NCI-H524 (cell line): ENCODE measurements around the gene GPHB5.
A peak's percentile ranks its signal among the peaks of the same experiment; 100 is the strongest.
"Not testable (repeated sequence)": the region's sequence is repeated elsewhere in the genome, so short reads cannot be mapped to it uniquely, and the experiment has no call there.

Experiments used
- DNase-seq, 2 experiments: peaks; one replicate each; lab custom pipeline; 2025; lab: John Stamatoyannopoulos, UW

GPHB5 gene

GRCh38 chr14:63295231-63295685 is 23.5 kb downstream of the GPHB5 start:
- no peak for DNase-seq

- no peak for DNase-seq
Measured at GRCh38 chr14:63292805-63293204, 25.9 kb downstream of the GPHB5 start.

- DNase-seq: no peak
Measured at GRCh38 chr14:63290741-63291430, 27.8 kb downstream of the GPHB5 start.

GRCh38 chr14:63288853-63289252 is 29.9 kb downstream of the GPHB5 start:
- no peak for DNase-seq

GRCh38 chr14:63287666-63288483 is 30.9 kb downstream of the GPHB5 start:
- peak in 1 of 2 experiments; percentile 19 for DNase-seq

- no peak for DNase-seq
Measured at GRCh38 chr14:63286071-63286470, 32.7 kb downstream of the GPHB5 start.

GRCh38 chr14:63283884-63284248 is 34.9 kb downstream of the GPHB5 start:
- DNase-seq: no peak

GRCh38 chr14:63282997-63283883 is 35.5 kb downstream of the GPHB5 start:
- peak; percentile 74 to 88 for DNase-seq

- DNase-seq: not testable (repeated sequence)
Measured at GRCh38 chr14:63279933-63280332, 38.8 kb downstream of the GPHB5 start.

GRCh38 chr14:63277591-63278183 is 41.0 kb downstream of the GPHB5 start:
- peak; percentile 38 to 79 for DNase-seq

GRCh38 chr14:63276492-63277342 is 42.0 kb downstream of the GPHB5 start:
- DNase-seq: peak; percentile 50 to 79

GRCh38 chr14:63276016-63276415 is 42.7 kb downstream of the GPHB5 start:
- no peak for DNase-seq

- peak; percentile 99 to 100 for DNase-seq
Measured at GRCh38 chr14:63275611-63276010, 43.1 kb downstream of the GPHB5 start.

GRCh38 chr14:63273717-63274655 is 44.7 kb downstream of the GPHB5 start:
- DNase-seq: peak; percentile 67 to 86

GRCh38 chr14:63273129-63273528 is 45.6 kb downstream of the GPHB5 start:
- DNase-seq: no peak

GRCh38 chr14:63269561-63270225 is 49.0 kb downstream of the GPHB5 start:
- no peak for DNase-seq

GRCh38 chr14:63268771-63269170 is 50.0 kb downstream of the GPHB5 start:
- no peak for DNase-seq

- DNase-seq: no peak
Measured at GRCh38 chr14:63267171-63267570, 51.6 kb downstream of the GPHB5 start.

GRCh38 chr14:63266106-63266505 is 52.6 kb downstream of the GPHB5 start:
- DNase-seq: no peak
